Pons (tissue), 1 donor: ENCODE results near the gene ADRA2B.

Experiments used
- DNase-seq: peaks from one replicate; pipeline ENCODE4 v3.0.0-alpha.2; 2016; ENCODE audit warnings: low spot score

ADRA2B gene

GRCh38 chr2:96116879-96117533 is 635 bp upstream of the ADRA2B start:
- DNase-seq: peak; percentile 15

GRCh38 chr2:96115631-96116423 is 544 bp downstream of the ADRA2B start:
- DNase-seq: no peak

- DNase-seq: no peak
Measured at GRCh38 chr2:96114903-96115581, 1.3 kb downstream of the ADRA2B start.

- no peak for DNase-seq
Measured at GRCh38 chr2:96114546-96114902, 1.8 kb downstream of the ADRA2B start.

GRCh38 chr2:96113951-96114350 is 2.4 kb downstream of the ADRA2B start:
- no peak for DNase-seq

GRCh38 chr2:96113367-96113677 is 3.0 kb downstream of the ADRA2B start:
- no peak for DNase-seq

GRCh38 chr2:96112501-96113366 is 3.6 kb downstream of the ADRA2B start:
- no peak for DNase-seq

GRCh38 chr2:96111823-96112500 is 4.4 kb downstream of the ADRA2B start:
- no peak for DNase-seq

- DNase-seq: no peak
Measured at GRCh38 chr2:96111257-96111640, 5.1 kb downstream of the ADRA2B start.

GRCh38 chr2:96110621-96111256 is 5.6 kb downstream of the ADRA2B start:
- no peak for DNase-seq

GRCh38 chr2:96109931-96110511 is 6.3 kb downstream of the ADRA2B start:
- DNase-seq: no peak

- DNase-seq: no peak
Measured at GRCh38 chr2:96109361-96109680, 7.0 kb downstream of the ADRA2B start.

GRCh38 chr2:96108541-96109360 is 7.6 kb downstream of the ADRA2B start:
- DNase-seq: no peak

- DNase-seq: no peak
Measured at GRCh38 chr2:96108151-96108540, 8.2 kb downstream of the ADRA2B start.

- no peak for DNase-seq
Measured at GRCh38 chr2:96107708-96108065, 8.7 kb downstream of the ADRA2B start.

GRCh38 chr2:96106991-96107707 is 9.2 kb downstream of the ADRA2B start:
- DNase-seq: no peak

GRCh38 chr2:96105994-96106715 is 10.2 kb downstream of the ADRA2B start:
- DNase-seq: no peak

- no peak for DNase-seq
Measured at GRCh38 chr2:96105152-96105915, 11.0 kb downstream of the ADRA2B start.
